ENCODE data around the gene KIF5C.

The KIF5C gene

DNA sequence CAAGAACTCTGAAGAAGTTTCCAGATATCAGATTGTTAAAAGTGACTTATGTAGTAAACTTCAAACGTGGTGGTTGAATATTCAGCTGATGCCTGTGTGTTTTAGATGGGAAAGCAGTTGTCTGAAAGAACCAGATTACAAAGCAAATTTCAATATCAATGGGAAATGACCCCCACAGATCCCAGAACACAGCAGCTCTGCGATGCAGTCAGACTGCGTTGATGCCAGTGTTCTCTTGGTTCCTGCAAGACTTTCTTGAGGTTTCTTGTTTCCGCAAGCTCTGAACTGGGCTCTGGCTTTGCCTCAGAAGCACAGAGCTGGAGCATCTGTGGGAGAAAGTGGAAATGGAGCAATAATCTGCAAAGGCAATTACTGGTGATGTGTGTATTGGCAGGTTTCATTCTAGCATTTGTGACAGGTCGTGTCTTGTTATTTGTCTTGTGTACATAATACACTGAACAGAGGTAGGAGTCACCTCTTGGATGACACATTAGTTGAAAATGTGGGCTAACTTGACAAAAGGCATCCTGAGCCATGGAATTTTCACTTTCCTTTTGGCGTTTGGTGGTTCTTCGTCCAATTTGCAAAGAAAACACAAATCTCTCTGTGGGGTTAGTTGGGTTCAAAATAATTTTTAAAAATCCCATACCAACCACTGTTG, 152.7 kb downstream of the KIF5C start:
- no peak for DNase-seq (ENCODE audit: low read depth, low spot score)
- no peak overlapping the region for H3K4me3 ChIP-seq (ENCODE audit: low read length)

DNA sequence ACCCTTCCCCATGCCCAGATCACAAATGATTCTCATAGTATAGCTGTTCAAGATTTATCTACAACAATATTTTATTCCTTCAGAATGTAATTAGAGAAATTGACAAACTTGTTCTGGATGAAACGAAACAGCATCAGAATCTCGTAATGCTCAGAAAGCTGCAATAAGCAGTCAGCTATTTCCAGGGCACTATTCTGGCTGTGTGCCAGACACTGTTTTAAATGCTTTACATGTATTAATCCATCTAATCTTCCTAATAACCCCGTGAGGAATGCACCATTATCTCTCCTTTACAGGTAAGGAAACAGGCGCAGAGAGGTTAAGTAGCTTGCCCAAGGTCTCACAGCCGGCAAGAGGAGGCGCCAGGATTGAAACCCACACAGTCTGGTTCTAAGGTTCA, 153.3 kb downstream of the KIF5C start:
- H3K4me3 ChIP-seq (ENCODE audit: low read length), result no peak overlapping the region
- no peak for DNase-seq (ENCODE audit: low read depth, low spot score)

DNA sequence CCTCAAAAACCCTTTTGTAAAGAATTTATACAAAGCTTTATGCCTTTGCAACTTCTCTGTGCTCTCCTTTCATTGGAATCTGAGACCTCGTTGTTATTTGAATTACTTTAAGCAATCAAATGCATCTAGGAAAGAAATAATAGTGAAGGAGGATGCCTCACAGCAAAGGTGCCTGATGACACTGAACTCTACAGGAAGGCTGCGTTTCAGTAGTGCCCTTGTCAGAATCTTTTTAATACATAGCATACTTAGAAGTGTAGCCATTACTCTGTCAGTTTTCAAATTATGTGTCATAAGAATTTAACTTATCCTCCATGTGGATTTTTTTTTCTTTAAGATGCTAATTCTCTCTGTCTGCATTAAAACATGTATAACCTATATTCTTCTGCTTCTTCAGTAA, 153.9 kb downstream of the KIF5C start:
- H3K4me3 ChIP-seq (ENCODE audit: low read length), result no peak overlapping the region
- no peak for DNase-seq (ENCODE audit: low read depth, low spot score)

DNA sequence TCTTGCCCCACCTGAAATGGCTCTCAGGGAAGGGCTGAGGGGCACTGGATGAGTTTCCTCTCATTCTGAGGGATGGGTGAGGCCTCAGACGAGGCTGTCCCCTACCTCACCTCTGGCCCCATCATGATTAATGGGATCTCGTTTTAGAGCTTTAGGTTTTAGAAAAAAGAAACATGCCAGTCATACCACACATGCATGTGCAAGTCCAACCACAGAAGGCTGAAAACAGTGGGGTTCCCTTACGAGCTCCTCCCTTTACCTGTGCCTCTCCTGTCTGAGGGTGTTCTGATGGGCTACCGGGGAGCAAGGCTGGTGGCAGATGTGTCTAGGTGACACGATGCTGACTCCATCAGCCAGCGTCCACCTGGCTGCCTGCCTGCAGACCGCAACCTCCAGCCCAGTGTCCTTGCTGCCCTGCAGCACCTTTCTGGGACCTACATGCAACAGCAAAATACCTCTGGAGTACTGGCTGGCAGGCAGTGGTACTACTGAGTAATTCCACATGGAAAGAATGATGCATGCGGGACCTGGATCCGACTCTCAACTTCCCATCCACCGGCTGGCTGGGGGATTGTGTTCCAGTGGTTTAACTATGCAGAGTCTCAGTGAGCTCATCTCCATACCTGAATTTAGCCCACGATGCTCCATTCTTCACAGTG, 154.4 kb downstream of the KIF5C start:
- no peak for DNase-seq (ENCODE audit: low read depth, low spot score)

DNA sequence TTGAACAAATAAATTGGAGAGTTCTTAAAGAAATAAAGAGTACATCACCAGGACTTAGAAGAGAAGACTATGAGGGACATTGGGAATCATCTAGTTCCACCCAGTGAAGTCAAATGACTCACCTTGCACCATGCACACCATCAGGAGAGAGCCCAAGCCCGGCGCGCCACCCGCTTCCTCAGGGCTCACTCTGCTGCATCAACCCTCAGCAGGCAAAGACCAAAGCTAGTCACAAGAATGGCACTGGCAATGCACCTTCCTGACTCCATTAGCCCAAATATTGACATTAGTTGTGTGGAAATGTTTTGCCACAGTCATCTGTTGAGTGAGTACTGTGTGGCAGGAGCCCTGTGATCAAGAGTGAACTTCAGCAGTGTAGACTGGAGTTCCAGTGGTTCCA, 156.4 kb downstream of the KIF5C start:
- H3K4me3 ChIP-seq (ENCODE audit: low read length), result no peak overlapping the region
- no peak for DNase-seq (ENCODE audit: low read depth, low spot score)

More for the DNA sequence above, 154.4 kb downstream of the KIF5C start:
- no peak overlapping the region for H3K4me3 ChIP-seq (ENCODE audit: low read length)

DNA sequence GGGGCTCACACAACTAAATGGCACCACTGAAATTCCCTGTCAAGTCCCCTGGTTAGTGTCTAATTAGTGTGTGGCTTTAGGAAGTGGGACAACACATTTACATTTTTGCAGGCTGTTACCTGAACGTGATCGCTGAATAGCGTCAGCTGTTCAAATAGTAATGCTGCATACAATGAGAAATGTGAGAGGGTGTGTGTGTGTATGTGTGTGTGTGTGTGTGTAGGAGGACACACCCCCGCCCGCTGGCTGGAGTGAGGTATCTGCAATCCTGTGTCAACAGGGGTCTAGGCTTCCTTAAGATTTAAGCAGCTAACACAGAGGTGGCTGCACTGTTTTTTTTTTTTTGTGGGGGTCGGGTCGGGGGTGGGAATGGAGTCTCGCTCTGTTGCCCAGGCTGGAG, 158.7 kb downstream of the KIF5C start:
- DNase-seq (ENCODE audit: low read depth, low spot score), result no peak
- H3K4me3 ChIP-seq (ENCODE audit: low read length), result no peak overlapping the region

DNA sequence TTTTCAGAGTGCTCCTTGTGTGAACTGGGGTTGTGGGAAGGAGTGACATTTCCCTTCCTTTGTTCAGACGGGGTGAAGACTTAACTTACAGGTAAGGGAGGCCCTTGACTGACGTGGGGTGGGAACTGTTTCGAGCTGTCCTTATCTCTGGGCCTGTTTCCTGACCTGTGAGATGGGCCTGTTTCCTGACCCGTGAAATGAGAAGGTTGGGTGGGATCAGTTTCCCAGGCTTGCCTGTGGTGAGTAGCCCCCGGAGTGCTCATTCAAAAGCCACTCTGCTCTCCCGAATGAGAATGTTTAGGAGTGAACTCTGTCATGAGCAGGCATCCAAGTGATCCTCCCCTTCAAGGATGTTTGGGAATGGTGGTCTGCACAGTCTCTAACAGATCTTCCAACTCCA, 159.4 kb downstream of the KIF5C start:
- no peak overlapping the region for H3K4me3 ChIP-seq (ENCODE audit: low read length)
- no peak for DNase-seq (ENCODE audit: low read depth, low spot score)

DNA sequence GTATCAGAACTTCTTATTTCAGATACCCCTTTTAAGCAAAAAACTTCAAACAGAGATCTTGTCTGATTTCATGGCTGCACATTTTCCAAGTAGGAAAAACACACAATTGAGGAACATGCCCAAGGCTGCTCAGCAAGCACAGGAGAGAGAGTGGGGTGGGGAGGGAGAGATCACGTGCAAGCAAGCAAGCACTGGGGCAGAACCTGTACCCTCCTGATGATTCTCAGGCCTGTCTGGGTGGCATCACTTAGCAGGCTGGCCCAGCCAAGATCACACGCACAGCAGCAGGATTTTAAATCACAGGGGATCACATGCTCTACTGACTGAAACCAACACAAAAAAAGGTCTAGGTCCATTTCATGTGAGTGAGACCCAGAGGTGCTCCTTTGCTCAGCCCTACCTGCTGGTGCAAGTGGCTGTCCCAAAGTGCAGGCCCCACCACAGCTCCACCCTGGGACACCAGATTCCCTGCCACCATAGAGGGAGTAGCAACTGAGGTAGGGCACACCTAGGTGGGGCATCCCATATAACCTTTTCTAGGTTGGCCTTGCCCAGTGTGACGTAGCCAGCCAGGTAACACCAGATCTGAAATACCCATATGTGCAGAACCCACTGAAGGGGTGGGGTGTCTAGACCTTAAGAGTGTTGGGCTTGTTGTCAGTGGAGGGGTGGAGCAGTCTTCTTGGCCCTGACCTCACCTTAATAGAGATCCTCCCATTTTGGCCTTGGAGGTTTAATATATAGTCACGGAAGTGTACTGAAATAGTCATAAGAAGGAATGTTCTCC, 161.7 kb downstream of the KIF5C start:
- no peak for DNase-seq (ENCODE audit: low read depth, low spot score)
- no peak overlapping the region for H3K4me3 ChIP-seq (ENCODE audit: low read length)

DNA sequence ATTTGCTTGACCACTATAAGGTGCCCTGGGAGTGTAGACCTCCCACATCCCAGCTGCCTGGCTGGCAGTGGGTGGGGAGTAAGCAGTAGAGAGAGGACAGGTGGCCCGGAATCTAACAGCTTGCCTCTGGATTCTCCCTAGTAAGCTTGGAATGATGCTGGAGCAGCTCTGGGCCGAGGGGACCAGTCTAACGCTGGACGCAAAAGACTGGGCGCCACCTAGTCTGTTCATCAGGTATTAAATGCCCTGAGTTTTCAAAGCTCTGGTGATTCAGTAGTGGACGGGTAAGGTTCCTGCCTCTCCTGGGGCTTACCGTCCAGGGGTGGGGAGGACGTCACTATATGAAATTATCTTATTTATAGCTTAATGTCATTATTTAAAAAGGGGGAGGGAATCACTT, 162.8 kb downstream of the KIF5C start:
- no peak for DNase-seq (ENCODE audit: low read depth, low spot score)
- no peak overlapping the region for H3K4me3 ChIP-seq (ENCODE audit: low read length)

DNA sequence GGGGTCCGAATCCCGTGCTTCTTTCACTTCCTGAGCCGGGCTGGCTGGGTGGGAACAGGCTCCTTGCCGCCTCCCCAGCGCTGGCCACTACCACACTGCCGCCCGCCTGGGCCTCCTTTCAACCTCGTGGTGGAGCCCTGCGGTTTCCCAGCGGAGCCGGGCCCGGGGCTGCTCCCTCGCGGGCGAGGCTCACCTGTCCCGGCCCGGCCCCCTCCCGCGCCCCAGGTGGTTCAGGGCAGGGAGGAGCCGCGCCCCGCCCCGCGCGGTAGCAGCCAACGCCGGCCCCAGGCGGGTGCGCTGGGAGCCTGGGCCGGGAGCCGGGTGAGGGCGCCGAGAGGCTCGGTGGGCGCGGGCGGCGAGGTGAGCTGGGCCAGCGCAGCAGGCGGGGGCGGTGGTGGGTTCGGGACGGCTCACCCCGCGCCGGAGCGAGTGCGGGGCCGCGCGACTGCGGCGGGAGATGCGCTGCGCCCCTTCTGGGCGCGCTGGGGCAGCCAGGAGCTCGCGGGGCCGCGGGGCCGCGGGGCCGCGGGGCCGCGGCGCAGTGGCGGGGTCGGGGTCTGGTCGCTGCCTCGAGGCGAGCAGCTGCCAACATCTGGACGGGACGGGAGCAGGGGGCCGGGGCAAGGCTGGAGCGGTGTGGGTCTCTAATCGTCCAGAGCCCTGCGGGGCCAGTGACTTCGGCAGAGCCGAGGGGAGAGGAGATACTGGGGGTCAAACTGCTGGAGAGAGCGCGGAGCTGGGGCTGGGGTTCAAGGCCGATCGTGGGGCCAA, 163.6 kb downstream of the KIF5C start, which contains the start of gene LYPD6B:
TSS of gene LYPD6B (plus strand) at position 258 of the 771 bp plus-strand sequence. CDS start 92,250 bp downstream, outside the sequence.
- no peak within 1 kb of the TSS for H3K4me3 ChIP-seq (ENCODE audit: low read length)
- DNase-seq (ENCODE audit: low read depth, low spot score), result no peak

DNA sequence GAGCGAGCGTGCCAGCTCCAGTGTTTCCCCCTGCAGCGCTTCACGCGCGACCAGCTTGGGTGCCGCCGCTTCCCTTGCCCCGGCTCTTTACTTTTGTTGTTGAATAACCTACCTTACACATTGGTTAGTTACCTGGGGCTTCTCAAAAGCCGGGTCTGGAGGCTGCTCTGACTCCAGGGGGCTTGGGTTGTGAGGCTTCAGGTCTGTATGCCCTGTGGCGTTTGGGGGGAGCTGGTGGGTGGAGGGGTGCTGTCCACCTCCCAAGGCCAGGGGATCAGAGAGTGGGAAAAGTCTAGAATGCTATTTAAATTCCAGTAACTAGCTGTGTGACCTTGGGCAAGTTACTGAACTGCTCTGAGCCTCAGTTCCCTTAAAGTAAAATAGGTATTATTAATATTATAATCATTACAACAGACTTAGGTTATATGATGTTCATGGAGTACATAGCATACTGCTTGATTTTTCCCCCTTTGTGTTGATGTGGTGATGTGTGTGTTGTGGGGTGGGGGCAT, 164.2 kb downstream of the KIF5C start:
- no peak overlapping the region for H3K4me3 ChIP-seq (ENCODE audit: low read length)
- DNase-seq (ENCODE audit: low read depth, low spot score), result no peak

DNA sequence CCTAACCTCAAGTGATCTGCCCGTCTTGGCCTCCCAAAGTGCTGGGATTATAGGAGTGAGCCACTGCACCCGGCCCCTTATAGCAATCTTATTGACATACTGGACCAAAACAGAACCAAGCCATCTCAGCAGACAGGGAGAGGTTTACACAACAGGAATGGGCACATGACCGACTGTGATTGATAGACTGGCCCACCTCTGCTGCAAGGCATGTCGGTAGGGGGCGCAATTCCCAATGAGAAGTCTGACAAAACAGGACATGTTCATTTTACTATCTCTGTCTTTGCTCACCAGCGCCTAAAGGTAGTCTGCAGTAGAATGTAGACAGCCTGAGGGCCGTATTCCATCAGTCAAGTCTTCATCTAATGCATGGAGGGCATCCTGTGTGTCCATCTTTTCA, 165.4 kb downstream of the KIF5C start:
- H3K4me3 ChIP-seq (ENCODE audit: low read length), result no peak overlapping the region
- peak; percentile 41 for DNase-seq (ENCODE audit: low read depth, low spot score)

DNA sequence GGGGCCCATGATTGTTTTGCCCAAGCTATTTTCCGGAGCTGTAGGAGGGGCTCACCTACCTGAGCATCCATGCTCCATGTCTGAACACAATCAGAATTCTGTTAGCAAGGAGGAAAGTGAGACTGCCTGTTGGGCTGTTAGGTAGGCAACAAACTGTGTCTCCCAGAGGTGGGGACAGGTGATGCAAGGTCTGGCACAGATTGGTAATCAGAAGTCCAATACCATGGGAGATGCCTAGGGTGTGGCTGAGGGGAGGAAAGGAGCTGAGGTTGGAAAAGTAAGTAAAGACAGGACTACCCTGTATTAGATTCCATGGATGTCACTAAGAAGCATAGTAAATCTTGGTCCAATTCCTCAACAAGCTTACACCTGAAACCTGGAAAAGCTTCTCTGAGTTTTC, 166.5 kb downstream of the KIF5C start:
- no peak for DNase-seq (ENCODE audit: low read depth, low spot score)
- no peak overlapping the region for H3K4me3 ChIP-seq (ENCODE audit: low read length)

DNA sequence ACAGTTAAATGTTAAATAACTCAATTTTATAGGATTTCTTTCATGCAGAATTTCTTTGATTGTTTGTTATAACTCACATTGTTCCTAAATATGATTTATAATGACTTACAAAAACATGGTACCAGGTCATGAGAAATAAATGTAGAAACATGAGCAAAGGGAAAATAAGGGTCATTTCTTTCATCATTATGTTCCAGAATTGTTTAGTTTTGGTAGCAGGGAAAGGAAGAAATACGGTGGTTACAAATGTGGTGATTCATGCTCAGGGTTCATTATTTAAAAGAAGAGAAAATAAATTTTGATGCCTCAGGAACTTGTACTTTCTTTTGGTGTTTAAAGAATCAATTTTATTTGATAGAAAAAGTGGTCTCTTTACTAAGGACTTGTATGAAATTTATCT, 167.9 kb downstream of the KIF5C start:
- H3K4me3 ChIP-seq (ENCODE audit: low read length), result no peak overlapping the region
- no peak for DNase-seq (ENCODE audit: low read depth, low spot score)

DNA sequence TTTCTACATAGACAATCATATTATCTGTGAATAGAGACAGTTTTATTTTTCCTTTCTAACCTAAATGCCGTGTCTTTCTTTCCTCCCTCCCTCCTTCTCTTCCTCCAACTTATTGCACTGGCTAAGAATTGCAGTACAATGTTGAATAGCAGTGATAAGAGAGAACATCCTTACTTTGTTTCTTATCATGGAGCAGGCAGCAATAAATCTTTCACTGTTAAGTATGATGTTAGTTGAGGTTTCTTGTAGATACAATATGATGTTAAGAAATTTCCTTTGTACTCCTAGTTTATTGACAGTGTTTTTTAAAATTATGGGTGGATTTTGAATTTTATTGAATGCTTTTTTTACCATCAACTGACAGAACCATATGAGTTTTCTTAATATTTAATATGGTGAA, 169.5 kb downstream of the KIF5C start:
- no peak overlapping the region for H3K4me3 ChIP-seq (ENCODE audit: low read length)

DNA sequence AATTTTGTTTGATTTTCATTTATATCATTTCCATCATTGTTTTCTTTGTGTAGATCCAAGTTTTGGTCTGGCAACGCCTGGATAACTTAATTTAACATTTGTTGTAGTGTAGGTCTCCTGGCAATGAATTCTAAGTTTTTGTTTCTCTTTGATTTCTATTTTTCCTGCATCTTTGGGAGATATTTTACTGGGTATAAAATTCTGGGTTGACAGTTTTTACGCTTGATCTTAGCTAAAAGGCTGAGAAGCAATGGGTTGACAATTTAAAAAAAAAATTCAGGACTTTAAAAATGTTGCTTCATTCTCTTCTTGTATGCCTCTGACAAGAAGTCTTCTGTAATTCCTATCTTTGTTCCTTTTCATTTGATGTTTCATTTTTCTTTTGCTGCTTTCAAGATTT, 172.1 kb downstream of the KIF5C start:
- H3K4me3 ChIP-seq (ENCODE audit: low read length), result no peak overlapping the region
- no peak for DNase-seq (ENCODE audit: low read depth, low spot score)

More for the DNA sequence above, 169.5 kb downstream of the KIF5C start:
- DNase-seq (ENCODE audit: low read depth, low spot score), result no peak

DNA sequence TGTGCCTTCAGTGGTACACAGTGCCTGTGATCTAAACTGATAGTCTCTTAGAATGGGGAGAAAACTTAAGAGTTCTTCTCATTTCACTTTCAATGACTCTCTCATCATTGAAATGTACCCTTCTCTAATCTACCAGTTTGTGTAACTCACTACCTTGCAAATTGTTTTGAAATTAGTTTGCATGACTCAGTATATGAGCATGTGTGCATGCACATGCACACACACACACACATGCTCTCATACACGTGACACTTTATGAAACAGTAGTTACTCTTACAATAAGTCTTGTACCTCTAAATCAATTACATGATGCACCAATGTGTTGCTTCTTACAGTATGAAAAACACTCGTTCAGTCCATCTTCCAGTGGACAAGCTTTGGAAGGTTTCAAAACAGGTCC, 174.1 kb downstream of the KIF5C start:
- no peak for DNase-seq (ENCODE audit: low read depth, low spot score)
- H3K4me3 ChIP-seq (ENCODE audit: low read length), result no peak overlapping the region

DNA sequence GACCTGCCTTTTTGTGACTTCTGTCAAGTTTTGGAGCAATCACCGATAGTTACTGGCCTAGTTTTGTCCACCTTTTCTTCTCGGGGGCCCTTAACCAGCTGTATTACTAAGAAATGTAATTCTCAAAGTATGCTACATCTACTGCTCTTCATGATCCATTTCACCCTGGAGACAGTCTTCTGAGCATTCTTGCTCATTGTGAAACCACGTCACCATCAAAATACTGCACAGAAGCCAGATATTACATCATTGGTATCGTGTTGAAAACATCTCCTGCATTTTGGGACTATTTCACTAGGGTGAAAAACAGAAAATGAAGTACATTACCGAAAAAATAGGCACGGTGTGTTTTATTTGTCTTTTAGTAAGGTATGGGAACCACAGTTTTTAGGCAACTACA, 175.2 kb downstream of the KIF5C start:
- no peak overlapping the region for H3K4me3 ChIP-seq (ENCODE audit: low read length)
- DNase-seq (ENCODE audit: low read depth, low spot score), result no peak

DNA sequence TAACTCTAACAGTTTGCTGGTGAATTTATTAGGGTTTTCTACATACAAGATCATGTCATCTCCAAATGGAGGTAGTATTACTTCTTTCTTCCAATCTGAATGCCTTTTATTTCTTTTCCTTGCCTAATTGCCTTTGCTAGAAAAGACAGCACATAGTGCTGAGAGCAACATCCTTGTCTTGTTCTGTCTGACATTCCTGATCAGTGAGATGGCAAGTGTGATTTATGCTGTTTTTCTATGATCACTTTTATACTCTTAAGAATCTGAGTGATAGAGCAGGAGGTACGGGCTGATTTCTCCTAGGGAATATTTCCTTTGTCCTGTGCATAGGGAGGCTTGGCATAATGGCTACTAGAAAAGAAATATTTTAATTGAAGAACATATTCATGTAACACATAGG, 180.7 kb downstream of the KIF5C start:
- H3K4me3 ChIP-seq (ENCODE audit: low read length), result no peak overlapping the region
- DNase-seq (ENCODE audit: low read depth, low spot score), result no peak
